HG02885 (cell line): Measurements from ENCODE around the gene FBP2.
"Not testable (repeated sequence)": the region's sequence is repeated elsewhere in the genome, so short reads cannot be mapped to it uniquely, and the experiment has no call there.

ENCODE experiments used
- ATAC-seq: cut with Tn5 transposase; IDR thresholded peaks from one replicate; pipeline ENCODE4 v1.9.1; 2021; ENCODE audit warnings: mild to moderate bottlenecking; ENCODE audit not compliant: unreplicated experiment, poor library complexity

The FBP2 gene

GRCh38 chr9:94607423-94607691 is 13.7 kb upstream of the FBP2 start:
- ATAC-seq, result no peak

DNA sequence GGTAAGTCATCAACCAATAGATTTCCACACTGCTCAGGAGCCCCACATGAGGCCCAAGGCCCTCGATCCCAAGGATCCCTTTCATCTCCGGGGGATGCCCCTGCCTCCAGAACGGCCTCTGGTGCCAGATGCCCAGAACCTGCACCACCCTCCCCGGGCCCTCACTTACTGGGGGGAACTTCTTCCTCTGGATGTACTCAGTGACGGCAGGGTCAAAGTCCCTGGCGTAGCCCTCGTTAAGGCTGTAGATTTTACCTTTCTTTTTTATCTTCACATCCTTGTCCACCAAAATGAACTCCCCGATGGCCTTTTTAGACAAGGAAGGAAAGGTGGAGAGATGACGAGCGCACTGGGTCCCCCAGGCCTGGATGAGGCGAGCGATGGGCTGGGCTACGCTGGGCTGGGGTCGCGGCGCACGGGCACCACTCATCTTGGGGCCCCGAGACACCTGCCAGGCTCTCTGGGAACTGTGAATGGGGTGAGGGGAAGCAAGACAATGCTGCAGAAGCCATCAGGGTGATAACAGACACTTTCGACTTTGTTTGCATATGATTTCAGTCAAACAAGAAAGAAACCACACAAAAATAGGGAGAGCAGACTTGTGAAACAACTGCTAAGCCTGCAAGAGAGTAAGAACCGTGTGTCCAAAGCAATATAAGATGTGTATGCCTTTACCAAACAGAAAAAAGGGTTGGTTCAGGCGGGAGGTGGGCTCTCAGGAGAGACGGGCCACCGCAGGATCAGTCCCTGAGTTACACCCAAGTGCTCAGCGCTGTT is 13.2 kb upstream of the FBP2 start:
- no peak for ATAC-seq

DNA sequence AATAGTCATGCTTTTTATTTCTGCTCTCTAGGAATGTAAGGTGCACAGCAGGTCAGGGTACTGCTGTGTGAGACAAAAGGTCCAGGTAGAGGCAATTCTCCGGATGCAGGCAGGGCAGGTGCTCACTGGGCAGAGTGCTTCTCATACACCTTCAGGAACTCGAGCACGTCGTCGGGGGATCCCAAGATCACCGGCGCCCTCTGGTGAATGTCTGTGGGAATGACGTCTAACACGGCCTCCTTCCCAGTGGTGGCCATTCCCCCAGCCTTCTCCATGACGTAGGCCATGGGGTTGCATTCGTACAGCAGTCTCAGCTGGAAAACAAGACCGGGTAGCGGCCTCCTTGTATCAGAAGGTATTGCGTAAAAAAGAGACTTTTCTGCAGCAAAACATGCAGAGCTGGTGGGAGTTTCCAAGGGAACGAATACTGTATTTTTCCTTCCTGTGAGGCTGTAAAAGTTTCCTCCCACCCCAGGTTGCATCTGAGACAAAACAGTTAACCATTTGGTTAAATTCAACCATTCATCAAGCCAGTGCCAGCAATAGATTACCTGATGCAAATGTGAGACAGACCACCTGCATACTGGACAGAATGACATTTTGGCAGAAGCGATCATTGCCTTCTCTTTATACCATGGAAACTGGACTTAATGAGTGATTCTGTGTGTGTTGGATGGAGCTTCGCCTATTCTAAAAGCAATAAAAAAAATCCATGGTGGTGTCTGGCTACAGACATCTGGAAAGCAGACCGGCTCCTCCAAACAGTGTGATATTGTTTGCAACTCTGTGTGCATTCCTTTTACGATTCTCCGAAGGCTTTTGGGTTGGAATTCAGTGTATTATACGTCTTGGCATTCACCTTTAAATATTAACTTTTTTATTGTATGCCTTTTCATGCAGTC is 9.9 kb upstream of the FBP2 start:
- peak; percentile 82 for ATAC-seq

DNA sequence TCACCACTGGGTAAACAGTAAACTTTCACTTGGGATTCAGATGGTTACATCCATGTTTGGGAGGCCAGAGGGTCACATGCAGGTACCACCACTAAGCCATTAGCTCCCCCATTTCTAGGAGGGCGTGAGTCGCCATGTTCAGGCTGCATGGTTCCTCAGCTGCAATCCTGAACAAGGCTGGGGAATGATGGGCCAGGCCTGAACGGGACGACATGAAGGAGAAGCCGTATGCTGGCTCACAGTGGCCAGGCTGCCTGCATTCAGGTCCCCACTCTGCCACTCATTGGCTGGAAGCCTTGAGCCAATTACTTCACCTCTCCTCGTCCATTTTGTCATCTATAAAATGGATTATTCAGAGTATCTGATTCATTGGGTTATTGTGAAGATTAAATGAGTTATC is 9.0 kb upstream of the FBP2 start:
- ATAC-seq, result no peak

GRCh38 chr9:94600715-94601114 is 7.1 kb upstream of the FBP2 start:
- ATAC-seq, result no peak

DNA sequence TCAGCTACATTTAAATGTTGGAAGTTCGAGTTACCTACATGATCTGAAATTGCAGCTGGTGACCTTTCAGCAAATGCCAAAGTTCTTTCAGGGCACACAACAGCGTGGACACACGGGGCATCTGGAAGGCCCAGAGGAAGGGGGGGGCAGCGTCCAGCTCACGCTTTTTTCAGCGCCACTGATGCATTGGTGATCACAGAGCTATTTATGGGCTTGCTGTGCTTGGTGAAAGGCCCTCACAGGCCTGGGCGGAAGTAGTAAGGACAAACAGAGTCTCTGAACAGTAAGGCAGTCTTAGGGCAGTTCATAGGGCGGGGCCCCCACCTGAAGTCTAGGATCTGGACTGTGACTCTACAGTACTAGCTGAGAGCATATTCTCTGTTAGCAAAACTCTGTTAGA is 6.6 kb upstream of the FBP2 start:
- ATAC-seq, result no peak

- no peak for ATAC-seq
These were observed 5.5 kb upstream of the FBP2 start for GRCh38 chr9:94599102-94599501.

DNA sequence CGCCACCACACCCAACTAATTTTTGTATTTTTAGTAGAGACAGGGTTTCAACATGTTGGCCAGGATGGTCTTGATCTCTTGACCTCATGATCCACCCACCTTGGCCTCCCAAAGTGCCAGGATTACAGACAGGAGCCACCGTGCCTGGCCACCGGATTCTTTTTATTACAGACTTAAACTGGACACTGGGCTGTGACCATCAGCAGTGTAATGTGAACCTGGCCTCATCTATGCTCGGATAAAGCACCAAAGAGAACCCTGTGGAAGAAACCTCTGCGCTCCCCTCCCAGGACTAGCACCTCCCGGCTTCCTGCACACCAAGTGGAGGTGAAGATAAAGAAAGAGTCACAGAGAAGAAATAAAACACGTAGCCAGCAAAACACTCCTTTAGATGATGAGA is 941 bp downstream of the FBP2 start:
- ATAC-seq, result not testable (repeated sequence)

DNA sequence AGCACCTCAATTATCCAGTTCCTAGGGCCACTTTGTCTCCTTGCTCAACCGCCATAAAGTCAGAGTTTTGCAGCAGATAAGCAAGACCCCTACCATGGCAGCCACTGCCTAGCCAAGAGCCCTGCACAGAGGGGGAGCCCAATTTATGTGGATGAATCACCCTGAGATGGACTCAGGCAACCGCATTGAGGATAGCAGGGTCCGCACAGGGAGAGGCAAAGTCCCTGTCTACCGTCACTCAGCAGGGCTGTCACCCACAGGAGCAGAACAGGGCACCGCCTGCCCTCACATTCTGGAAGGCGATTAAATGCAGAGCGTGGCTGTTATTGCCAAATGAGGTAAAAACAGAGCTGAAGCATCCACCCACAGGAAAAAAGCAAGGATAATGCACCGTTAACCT is 1.7 kb downstream of the FBP2 start:
- ATAC-seq, result no peak

DNA sequence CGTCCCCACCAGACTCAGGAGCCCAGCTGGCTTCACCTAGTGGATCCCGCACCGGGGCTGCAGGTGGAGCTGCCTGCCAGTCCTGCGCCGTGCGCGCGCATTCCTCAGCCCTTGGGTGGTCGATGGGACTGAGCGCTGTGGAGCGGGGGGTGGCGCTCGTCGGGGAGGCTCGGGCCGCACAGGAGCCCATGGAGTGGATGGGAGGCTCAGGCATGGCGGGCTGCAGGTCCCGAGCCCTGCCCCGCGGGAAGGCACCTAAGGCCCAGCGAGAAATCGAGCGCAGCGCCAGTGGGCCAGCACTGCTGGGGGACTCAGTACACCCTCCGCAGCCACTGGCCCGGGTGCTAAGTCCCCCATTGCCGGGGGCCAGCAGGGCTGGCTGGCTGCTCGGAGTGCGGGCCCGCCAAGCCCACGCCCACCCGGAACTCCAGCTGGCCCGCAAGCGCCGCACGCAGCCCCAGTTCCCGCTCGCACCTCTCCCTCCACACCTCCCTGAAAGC is 2.5 kb downstream of the FBP2 start:
- ATAC-seq, result not testable (repeated sequence)

DNA sequence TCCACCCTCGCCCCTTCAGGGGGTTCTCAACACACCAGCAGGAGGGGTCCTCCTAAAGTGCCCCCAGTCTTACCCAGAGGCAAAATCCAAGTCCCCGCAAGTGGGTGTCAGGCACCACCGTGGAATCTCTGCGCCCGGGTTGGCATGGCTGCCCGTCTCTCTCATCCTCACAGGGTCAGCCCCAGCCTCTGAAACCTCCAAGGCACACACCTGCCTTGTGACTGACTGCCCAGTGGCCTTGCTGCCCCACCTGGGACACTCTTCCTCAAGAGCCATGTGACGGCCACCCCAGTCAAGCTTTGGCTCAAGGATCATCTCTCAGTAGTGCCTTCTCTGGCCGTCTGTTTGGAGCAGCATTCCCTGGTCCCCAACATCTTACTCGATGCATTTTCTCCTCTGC is 4.9 kb downstream of the FBP2 start:
- ATAC-seq, result no peak

DNA sequence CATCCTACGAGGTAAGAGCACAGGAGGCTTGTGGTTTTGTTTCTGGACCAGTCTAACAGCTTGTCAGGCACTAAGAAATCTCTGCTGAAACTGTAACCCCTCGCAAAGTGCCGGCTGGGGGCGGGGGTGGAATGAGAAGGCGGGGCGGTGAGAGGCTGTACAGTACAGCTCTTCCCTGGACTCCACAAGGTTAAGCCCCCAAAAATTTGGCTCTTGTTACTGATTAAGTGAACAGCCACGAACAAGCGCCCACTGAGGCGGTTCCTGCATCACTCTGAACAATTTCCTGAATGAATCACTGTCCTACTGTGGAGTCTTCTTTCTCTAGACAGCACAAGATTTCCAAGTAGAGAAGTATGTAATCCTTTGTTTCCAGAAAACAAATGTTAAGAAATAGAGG is 6.8 kb downstream of the FBP2 start:
- no peak for ATAC-seq

DNA sequence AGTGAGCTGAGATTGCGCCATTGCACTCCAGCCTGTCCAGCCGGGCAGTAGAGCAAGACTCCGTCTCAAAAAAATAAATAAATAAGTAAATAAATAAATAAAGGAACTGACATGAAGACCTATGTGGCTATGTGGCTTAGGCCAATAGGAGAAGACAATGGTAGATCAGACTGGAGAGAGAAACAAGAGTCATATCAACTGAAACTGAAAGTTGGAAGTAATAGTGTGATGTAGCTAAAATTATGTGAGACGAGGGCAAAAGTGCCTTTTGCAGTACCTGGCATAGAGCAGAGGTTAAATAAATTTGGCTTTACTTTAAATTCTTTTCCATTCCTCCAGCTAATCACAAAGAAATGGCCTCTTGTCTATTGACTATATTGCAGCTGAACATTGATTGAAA is 7.3 kb downstream of the FBP2 start:
- ATAC-seq, result no peak

DNA sequence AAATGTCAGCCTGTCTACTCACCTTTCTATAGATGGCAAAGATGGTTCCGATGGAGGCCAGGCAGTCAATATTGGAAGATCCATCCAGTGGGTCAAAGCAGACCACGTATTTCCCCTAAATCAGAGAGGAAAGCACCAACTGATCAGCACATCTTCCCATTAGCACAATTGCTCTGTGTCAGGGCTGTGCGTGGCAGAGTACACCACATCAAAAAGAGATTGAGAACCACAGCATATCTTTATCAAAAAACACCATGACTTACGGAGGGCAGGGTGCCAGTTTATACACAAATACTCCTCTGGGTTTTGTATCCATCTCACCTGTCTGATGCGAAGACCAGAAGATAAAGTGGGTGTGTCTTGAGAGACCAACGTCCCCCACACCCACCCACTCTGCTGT is 9.1 kb downstream of the FBP2 start:
- ATAC-seq, result no peak

DNA sequence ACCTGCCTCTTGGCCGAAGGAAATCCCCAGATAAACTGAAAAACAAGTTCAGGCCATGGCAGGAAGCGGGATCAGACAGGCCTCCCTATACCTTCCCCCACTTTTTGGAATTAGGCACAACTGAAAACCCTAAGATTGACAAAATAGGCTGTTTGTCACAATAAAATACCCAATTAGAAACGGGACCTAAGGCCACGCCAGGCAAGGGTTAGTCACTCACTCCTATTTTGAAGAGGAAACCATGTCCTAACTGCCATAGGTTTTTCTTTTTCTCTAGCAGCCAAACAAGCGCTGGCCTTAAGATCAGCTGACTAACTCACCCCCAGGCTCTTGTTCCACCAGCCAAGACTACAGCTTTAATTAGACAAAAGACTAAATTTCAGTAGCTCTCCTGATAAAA is 11.9 kb downstream of the FBP2 start:
- no peak for ATAC-seq

GRCh38 chr9:94577571-94577970 is 16.1 kb downstream of the FBP2 start:
- ATAC-seq, result no peak

GRCh38 chr9:94577036-94577435 is 16.6 kb downstream of the FBP2 start:
- ATAC-seq, result no peak

GRCh38 chr9:94576131-94576530 is 17.5 kb downstream of the FBP2 start:
- ATAC-seq, result no peak

GRCh38 chr9:94568972-94569712 is 24.5 kb downstream of the FBP2 start:
- ATAC-seq, result no peak

DNA sequence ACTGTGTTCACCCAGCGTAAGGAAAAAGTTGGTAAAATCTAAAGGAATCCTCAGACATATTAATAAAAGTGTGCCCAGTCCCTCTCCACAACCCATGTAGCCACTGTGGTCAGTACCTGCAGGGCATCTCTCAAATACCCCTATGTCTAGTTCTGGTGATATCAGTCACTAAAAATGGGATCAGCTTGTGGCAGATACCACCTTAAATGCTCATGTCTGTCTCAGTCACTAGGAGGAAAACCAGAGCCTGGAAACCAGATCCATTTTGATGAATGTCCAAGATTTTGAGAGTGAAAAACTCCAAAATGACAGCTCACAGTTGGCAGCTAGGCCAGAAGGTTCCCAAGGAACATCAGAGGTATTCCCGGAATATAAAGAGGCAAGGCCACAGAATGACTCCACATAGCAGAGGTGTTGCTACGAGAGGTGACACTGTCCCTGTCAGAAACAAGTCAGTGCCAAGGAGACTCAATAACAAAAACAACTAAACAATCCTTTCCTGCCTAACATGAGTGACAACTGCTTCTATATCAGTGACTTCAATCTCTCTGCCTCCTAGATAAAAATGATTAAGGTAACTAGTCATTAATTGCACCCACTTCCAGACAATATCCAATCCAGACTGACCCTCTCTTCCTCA is 25.3 kb downstream of the FBP2 start:
- no peak for ATAC-seq

- no peak for ATAC-seq
These were observed 26.4 kb downstream of the FBP2 start for GRCh38 chr9:94567271-94567670.
